DND-41 (cell line): ENCODE results near the gene NCS1.

Experiments used
- EZH2 ChIP-seq: IDR thresholded peaks from 3 replicates; pipeline ENCODE4 v1.6.1; 2012; ENCODE audit warnings: borderline replicate concordance, low read depth, mild to moderate bottlenecking, moderate library complexity, low read length, inconsistent platforms; ENCODE audit not compliant: severe bottlenecking
- TF ChIP-seq, protein P1 (sequence below): IDR thresholded peaks from 2 replicates; pipeline ENCODE4 v1.5.1; 2012; ENCODE audit warnings: borderline replicate concordance, low read length, moderate library complexity, mild to moderate bottlenecking; ENCODE audit not compliant: poor library complexity, severe bottlenecking; ENCODE audit errors: extremely low read depth

DNA sequence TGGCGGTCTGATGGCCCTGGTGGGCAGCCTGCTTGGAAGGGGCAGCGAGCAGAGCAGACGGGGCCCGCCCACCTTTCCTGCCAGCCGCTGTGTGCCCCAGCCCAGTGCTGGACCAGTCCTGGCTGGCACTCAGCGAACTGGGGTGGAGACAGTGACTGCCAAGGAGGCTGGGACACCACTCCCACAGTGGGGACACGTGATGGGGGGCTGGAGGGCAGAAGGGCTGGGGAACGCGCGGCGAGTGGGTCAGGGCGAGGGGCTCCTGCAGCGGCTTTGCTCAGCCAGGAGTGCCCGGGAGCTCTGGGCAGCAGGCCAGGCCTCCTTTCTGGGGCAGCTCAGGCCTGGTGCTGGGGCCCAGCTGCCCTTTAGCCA lies 19.5 kb downstream of the NCS1 start:
- TF ChIP-seq, protein P1, sequence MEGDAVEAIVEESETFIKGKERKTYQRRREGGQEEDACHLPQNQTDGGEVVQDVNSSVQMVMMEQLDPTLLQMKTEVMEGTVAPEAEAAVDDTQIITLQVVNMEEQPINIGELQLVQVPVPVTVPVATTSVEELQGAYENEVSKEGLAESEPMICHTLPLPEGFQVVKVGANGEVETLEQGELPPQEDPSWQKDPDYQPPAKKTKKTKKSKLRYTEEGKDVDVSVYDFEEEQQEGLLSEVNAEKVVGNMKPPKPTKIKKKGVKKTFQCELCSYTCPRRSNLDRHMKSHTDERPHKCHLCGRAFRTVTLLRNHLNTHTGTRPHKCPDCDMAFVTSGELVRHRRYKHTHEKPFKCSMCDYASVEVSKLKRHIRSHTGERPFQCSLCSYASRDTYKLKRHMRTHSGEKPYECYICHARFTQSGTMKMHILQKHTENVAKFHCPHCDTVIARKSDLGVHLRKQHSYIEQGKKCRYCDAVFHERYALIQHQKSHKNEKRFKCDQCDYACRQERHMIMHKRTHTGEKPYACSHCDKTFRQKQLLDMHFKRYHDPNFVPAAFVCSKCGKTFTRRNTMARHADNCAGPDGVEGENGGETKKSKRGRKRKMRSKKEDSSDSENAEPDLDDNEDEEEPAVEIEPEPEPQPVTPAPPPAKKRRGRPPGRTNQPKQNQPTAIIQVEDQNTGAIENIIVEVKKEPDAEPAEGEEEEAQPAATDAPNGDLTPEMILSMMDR: no peak
- no peak for TF ChIP-seq EZH2
